ENCODE results near the gene HRH2.

GRCh38 chr5:175701797-175702196, 43.9 kb downstream of the HRH2 start:
- no peak for TF ChIP-seq CTCF (IDR thresholded peaks at IDR 0.05)
- TF ChIP-seq POLR2AphosphoS5 (IDR thresholded peaks at IDR 0.05) = no peak
- TF ChIP-seq POLR2A (IDR thresholded peaks at IDR 0.05) = no peak
- TF ChIP-seq EP300 (IDR thresholded peaks at IDR 0.05) = no peak
